ENCODE results near the gene FYB1.

FYB1 gene

DNA sequence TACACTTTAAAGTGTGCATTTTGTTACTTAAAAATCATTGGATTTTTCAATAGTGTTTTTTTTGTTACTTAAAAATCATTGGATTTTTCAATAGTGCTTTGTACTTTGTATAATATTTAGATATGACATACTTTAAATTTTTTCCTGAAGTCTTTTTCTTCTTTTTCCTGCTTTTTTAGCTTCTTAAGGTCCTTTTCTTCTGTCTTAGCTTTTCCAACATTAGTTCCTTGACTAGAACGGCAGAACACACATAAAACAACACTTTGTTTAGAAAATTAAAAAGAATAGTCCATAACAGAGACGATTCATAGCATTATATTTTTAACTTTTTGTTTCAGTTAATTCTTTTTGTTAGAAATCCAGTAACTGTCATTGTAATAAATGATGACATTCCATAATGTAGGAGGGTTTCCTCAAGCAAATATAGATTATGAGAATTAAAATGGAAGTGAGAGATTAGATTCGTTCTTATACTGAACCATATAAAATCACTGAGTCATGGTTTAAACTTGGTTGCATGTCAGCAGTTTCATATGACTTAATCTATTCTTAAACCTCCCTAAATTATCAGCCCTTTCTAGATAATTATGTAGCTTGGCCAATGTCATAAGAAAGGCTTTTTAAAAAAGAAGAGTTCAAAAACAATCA, 99.8 kb downstream of the FYB1 start:
- no peak for DNase-seq (ENCODE audit: low read depth, low spot score)

- no peak for DNase-seq (ENCODE audit: low read depth, low spot score)
These were observed 100.7 kb downstream of the FYB1 start for GRCh38 chr5:39118638-39119037.

GRCh38 chr5:39117401-39117800, 102.0 kb downstream of the FYB1 start:
- no peak for DNase-seq (ENCODE audit: low read depth, low spot score)

- DNase-seq (ENCODE audit: low read depth, low spot score): no peak
These were observed 102.8 kb downstream of the FYB1 start for GRCh38 chr5:39116344-39117170.

- no peak for DNase-seq (ENCODE audit: low read depth, low spot score)
These were observed 103.6 kb downstream of the FYB1 start for GRCh38 chr5:39115644-39116343.

- no peak for DNase-seq (ENCODE audit: low read depth, low spot score)
These were observed 105.2 kb downstream of the FYB1 start for GRCh38 chr5:39114155-39114554.

- no peak for DNase-seq (ENCODE audit: low read depth, low spot score)
These were observed 105.9 kb downstream of the FYB1 start for GRCh38 chr5:39113354-39113953.

DNA sequence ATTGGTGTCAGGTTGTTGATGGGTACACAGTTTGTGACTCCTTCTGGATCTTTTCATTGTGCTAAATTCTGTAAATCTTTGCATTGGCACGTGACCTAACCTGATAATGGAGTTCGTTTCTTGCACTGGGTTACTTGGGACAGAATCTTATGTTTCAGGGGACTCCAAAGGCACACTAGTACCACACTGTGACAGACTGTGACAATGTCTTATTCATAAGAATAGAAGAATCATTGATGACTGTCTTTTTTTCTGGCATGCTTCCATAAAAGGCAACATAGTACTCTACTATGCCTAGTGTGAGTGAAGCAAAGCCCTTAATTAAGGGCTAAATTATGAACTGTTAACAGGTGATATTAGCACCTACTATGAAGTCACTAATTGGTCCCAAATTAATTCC, 109.8 kb downstream of the FYB1 start:
- no peak for DNase-seq (ENCODE audit: low read depth, low spot score)

- no peak for DNase-seq (ENCODE audit: low read depth, low spot score)
These were observed 110.4 kb downstream of the FYB1 start for GRCh38 chr5:39108987-39109386.

DNA sequence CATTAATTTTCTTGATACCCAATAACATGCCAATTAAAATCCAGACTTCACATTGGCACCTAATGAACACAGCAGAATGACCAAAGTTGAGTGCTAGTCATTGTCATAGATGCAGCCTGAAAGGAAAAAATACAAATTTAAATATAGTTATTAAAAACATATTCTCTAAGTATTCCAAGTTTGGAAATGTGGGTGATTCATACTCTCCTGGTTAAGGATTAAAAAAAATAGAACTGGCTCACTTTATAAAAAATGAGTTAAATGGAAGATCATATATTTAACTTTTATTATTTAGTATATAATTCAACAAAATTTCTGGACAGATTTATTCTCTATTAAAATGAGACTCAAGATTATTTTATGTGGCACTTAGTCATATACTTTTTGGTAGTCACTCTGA, 112.0 kb downstream of the FYB1 start:
- DNase-seq (ENCODE audit: low read depth, low spot score): no peak

GRCh38 chr5:39106322-39106721, 113.0 kb downstream of the FYB1 start:
- no peak for DNase-seq (ENCODE audit: low read depth, low spot score)

DNA sequence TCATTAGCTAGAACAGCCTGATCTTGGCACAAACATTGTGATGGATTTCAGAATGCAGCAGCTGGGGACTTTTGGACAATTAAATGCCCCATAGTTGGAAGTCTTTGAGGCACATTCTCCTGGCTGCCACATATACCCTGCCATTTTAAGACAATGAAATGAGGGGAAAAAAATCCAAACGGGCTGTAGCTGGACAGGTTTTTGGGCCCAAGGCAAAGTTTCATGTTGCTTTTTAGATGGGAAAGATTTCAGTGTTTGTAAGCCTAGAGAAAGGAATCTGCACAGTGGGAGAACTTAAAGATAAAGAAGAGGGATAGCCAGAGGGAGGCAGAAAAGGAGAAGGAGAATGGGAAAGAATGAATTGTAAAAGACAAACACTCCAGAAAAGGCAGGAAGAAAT, 115.1 kb downstream of the FYB1 start:
- peak; percentile 18 for DNase-seq (ENCODE audit: low read depth, low spot score)

- DNase-seq (ENCODE audit: low read depth, low spot score): no peak
These were observed 116.6 kb downstream of the FYB1 start for GRCh38 chr5:39102684-39103155.

DNA sequence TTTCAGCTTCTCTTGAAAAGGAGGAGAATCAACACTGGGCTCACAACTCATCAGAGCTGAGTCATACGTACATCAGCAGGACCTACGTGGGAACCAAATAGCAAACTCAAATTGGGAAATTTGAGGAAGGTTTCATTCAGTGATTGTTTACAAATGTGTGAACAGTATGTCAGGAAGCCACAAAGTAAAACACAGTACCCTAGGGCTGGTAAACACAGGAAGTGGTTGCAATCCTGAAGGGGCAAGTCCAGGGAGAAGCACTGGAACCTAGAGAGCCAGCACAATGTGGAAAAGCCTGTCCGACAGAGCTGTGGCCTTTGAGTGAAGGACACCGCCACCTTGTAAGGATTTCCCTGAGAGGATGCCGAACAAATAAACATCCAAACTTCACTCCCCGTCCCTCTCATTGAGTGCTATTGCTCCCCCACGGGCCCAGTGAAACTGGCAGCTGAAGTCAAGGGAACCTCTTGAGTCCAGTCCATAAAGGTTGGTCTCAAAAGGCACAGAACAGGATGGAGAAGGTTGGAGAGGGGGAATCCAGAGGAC, 118.4 kb downstream of the FYB1 start:
- DNase-seq (ENCODE audit: low read depth, low spot score): peak; percentile 58

DNA sequence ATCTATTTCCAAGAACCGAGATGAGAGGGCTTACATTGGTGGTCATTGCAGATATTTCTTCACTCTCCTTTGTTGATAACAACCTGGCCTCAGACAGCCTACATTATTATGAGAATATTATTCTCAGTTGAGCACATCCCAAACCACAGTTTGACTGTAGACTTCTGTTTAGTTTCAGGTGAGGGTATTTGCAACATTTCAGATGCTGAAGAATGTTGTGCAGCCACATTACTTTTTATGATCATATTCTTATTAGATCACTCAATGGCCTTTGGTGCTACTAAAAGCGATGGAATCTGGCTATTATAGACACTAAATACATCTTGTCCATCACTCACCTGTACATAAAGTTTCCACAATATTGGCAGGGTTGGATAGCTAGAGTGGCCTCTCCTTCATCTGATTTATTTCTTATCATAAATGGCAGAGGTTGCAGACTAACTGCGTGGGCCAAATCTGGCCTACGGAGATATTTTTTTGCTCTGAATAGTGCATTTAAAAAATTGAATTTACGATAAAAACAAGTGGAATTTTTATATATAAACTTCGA, 119.0 kb downstream of the FYB1 start:
- no peak for DNase-seq (ENCODE audit: low read depth, low spot score)

DNA sequence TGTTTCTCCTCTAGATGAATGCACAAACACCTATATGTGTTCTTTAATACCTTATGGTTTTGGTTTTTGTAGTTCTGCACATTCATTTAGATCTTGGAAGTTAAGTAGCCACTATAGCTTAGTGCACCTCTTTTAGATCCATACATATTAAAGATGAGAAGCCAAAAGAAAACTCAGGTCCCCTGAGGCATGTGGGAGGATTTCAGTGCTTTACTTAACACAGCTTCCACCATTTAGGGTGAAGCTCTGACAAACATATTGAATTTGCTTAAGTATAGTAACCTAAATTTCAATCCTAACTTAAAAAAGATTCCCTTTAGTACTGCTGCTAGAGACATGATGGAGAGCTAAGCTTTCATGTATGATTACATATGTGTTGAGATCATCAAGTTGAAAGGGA, 119.5 kb downstream of the FYB1 start:
- no peak for DNase-seq (ENCODE audit: low read depth, low spot score)

GRCh38 chr5:39093352-39093751, 126.0 kb downstream of the FYB1 start:
- no peak for DNase-seq (ENCODE audit: low read depth, low spot score)

GRCh38 chr5:39092581-39093351, 126.6 kb downstream of the FYB1 start:
- no peak for DNase-seq (ENCODE audit: low read depth, low spot score)

DNA sequence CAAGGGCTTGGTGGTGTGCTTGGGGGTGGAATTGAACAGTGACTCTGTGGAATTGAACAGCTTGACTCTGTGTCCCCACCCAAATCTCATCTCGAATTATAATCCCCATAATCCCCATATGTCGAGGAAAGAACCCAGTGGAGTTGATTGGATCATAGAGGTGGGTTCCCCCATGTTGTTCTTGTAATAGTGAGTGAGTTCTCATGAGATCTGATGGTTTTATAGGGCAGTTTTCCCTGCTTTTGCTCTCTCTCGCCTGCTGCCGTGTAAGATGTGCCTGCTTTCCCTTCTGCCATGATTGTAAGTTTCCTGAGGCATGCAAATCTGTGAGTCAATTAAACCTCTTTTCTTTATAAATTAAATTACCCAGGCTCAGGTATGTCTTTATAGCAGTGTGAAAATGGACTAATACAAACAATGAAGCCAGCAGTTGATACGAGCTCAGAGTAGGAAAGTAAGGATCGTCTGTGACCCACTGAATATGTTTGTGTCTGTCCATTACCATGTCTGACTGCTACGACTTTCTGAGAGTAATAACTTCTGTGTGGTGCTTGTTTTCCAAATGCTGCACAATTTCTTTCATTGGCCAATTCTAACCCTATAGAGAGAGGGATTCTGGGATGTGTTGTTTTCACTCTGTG, 127.3 kb downstream of the FYB1 start:
- no peak for DNase-seq (ENCODE audit: low read depth, low spot score)

DNA sequence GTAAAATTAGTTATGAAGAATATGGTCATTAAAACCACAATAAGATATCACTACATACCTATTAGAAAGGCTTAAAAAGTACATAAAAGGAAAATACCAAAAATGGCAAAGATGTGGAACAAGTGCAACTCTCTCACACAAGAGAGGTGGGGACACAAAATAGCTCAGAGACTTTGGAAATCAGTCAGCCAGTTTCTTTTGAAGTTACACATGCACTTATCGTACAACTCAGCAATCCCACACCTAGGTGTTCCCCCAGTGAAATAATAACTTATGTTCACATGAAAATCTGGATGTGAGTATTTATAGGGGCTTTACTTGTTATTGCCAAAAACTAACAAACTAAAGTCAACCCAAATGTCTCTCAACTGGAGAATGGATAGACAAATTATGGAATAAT, 135.4 kb downstream of the FYB1 start:
- no peak for DNase-seq (ENCODE audit: low read depth, low spot score)

Measured in ELF-1 (cell line).